ENCODE measurements around the gene GPC5. TPM values are rescaled to one million over a fixed set of nuclear protein-coding genes. Genes with fewer than 3 reads are reported as not detected.

GPC5 gene
- total RNA-seq, 1 experiment from 2014 or later = 0.21 TPM

- ChIA-PET POLR2A (ENCODE audit: low non-redundant PET) (no interaction called here), CTCF (no interaction called here)
- no TSS peak for BruUV-seq (replicated peaks)
Measured at GRCh38 chr13:92251671-92252210, 853.3 kb downstream of the GPC5 start.

GRCh38 chr13:92255526-92255925 lies 857.1 kb downstream of the GPC5 start:
- no TSS peak for BruUV-seq (replicated peaks)
- H3K4me1 ChIP-seq (ENCODE audit: insufficient read depth, low read length, poor library complexity, severe bottlenecking) = no peaks in the 10 kb centered on the region
- POLR2A ChIA-PET (ENCODE audit: low non-redundant PET) = no interaction called here
- H3K36me3 ChIP-seq (ENCODE audit: insufficient read depth, low read length, poor library complexity, severe bottlenecking) = no peaks in the 10 kb centered on the region
- TF ChIP-seq CTCF (conservative IDR thresholded peaks at IDR 0.05; ENCODE audit: low read depth, low read length) (no peak), EZH2 (IDR thresholded peaks at IDR 0.05; ENCODE audit: borderline replicate concordance, low read depth, low read length, poor library complexity, severe bottlenecking) (no peak)
- CTCF ChIA-PET = no interaction called here
- H3K27ac ChIP-seq (ENCODE audit: low read depth, low read length, poor library complexity, severe bottlenecking) = no peak overlapping the region
- H3K9me3 ChIP-seq (ENCODE audit: low read depth, low read length, poor library complexity, severe bottlenecking) = no peaks in the 10 kb centered on the region
- H3K27me3 ChIP-seq (replicated peaks; ENCODE audit: insufficient read depth, low read depth, low read length, poor library complexity) = peaks cover 7% of the 10 kb centered on the region
- H3K4me3 ChIP-seq (ENCODE audit: low read depth, low read length, poor library complexity, severe bottlenecking) = no peak overlapping the region
- DNase-seq (ENCODE audit: low spot score) = no peak
- intact Hi-C loops (cut with micrococcal nuclease; ENCODE audit: unreplicated experiment) = no loop called here

More at GRCh38 chr13:92251671-92252210, 853.3 kb downstream of the GPC5 start:
- DNase-seq (ENCODE audit: low spot score) = no peak
- no peak for TF ChIP-seq CTCF (conservative IDR thresholded peaks at IDR 0.05; ENCODE audit: low read depth, low read length)
- TF ChIP-seq EZH2 (IDR thresholded peaks at IDR 0.05; ENCODE audit: borderline replicate concordance, low read depth, low read length, poor library complexity, severe bottlenecking) = no peak
- Histone ChIP-seq H3K4me3 (ENCODE audit: low read depth, low read length, poor library complexity, severe bottlenecking) (no peak overlapping the region), H3K27ac (ENCODE audit: low read depth, low read length, poor library complexity, severe bottlenecking) (no peak overlapping the region), H3K4me1 (ENCODE audit: insufficient read depth, low read length, poor library complexity, severe bottlenecking) (no peaks in the 10 kb centered on the region), H3K36me3 (ENCODE audit: insufficient read depth, low read length, poor library complexity, severe bottlenecking) (no peaks in the 10 kb centered on the region), H3K27me3 (replicated peaks; ENCODE audit: insufficient read depth, low read depth, low read length, poor library complexity) (peaks cover 10% of the 10 kb centered on the region), H3K9me3 (ENCODE audit: low read depth, low read length, poor library complexity, severe bottlenecking) (no peaks in the 10 kb centered on the region)
- intact Hi-C loops (cut with micrococcal nuclease; ENCODE audit: unreplicated experiment) = no loop called here

- TF ChIP-seq EZH2 (IDR thresholded peaks at IDR 0.05; ENCODE audit: borderline replicate concordance, low read depth, low read length, poor library complexity, severe bottlenecking) = no peak
- TF ChIP-seq CTCF (conservative IDR thresholded peaks at IDR 0.05; ENCODE audit: low read depth, low read length) = no peak
- no peaks in the 10 kb centered on the region for H3K36me3 ChIP-seq (ENCODE audit: insufficient read depth, low read length, poor library complexity, severe bottlenecking)
- ChIA-PET POLR2A (ENCODE audit: low non-redundant PET) (no interaction called here), CTCF (no interaction called here)
- no peak overlapping the region for H3K27ac ChIP-seq (ENCODE audit: low read depth, low read length, poor library complexity, severe bottlenecking)
- intact Hi-C loops (cut with micrococcal nuclease; ENCODE audit: unreplicated experiment) = no loop called here
- H3K4me3 ChIP-seq (ENCODE audit: low read depth, low read length, poor library complexity, severe bottlenecking) = no peak overlapping the region
- H3K4me1 ChIP-seq (ENCODE audit: insufficient read depth, low read length, poor library complexity, severe bottlenecking) = no peaks in the 10 kb centered on the region
- DNase-seq (ENCODE audit: low spot score) = no peak
- no TSS peak for BruUV-seq (replicated peaks)
- no peaks in the 10 kb centered on the region for H3K9me3 ChIP-seq (ENCODE audit: low read depth, low read length, poor library complexity, severe bottlenecking)
- H3K27me3 ChIP-seq (replicated peaks; ENCODE audit: insufficient read depth, low read depth, low read length, poor library complexity) = peaks cover 7% of the 10 kb centered on the region
Measured at GRCh38 chr13:92256211-92256610, 857.8 kb downstream of the GPC5 start.

Data from A673 (cell line).